ENCODE measurements around the gene CSNK2B.

DNA sequence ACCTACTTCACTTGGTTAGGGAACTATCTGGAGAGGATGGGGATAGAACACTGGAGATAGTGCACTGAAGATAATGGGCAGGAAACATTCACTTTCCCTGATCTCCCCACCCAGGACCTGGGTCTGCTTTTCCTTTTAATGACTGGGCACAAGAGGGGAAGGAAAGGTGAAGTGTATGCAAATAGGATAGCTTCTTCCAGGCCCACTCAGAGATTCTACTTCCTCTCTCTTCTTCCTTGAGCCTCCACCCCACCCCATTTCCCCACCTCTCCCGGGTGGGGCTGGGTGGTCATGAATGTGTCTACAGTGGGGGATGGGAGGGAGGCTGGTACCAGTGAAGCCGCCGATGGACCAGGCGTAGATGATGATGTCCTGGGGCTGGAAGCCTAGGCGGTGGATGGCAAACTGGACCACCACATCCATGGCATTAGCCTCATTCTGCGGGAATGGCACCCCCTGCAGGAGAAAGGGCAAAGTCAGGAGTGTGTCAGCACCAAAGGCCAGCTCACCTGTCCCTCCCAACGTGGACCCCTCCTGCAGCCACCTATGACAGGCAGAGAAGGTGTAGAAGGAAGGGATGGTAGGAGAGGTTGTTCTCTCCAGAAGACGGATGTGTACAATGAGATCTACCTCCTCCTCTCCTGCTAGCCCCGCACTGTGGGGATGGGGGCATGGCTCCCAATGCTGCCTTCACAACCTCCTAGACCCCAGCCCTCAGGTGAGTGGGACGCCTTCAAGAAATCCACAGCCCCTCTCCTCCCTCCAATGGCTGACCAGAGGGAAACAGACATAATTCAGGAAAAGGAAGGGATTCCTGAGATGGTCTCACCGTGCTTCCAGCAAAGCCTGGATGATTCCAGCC, 23.6 kb downstream of the CSNK2B start:
- TF ChIP-seq POLR2AphosphoS5 (IDR thresholded peaks at IDR 0.05) = no peak
- TF ChIP-seq, protein P1, sequence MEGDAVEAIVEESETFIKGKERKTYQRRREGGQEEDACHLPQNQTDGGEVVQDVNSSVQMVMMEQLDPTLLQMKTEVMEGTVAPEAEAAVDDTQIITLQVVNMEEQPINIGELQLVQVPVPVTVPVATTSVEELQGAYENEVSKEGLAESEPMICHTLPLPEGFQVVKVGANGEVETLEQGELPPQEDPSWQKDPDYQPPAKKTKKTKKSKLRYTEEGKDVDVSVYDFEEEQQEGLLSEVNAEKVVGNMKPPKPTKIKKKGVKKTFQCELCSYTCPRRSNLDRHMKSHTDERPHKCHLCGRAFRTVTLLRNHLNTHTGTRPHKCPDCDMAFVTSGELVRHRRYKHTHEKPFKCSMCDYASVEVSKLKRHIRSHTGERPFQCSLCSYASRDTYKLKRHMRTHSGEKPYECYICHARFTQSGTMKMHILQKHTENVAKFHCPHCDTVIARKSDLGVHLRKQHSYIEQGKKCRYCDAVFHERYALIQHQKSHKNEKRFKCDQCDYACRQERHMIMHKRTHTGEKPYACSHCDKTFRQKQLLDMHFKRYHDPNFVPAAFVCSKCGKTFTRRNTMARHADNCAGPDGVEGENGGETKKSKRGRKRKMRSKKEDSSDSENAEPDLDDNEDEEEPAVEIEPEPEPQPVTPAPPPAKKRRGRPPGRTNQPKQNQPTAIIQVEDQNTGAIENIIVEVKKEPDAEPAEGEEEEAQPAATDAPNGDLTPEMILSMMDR (IDR thresholded peaks at IDR 0.05) = no peak
- no peak for TF ChIP-seq POLR2A (IDR thresholded peaks at IDR 0.05)
